ENCODE results near the gene SLC35F2.

- TF ChIP-seq CTCF (IDR thresholded peaks at IDR 0.05) (no peak), POLR2A (IDR thresholded peaks at IDR 0.05) (no peak)
Observed at GRCh38 chr11:107810875-107811274, 47.7 kb downstream of the SLC35F2 start.

Measured in breast epithelium (tissue), 3 donors.